OCI-LY1 (cell line): Measurements from ENCODE around the gene CRTAC1.

Experiments used
- H2AFZ ChIP-seq: fragments of 200-600 bp; sonication (generic), shearing (Covaris generic); 2 replicates; pipeline ENCODE4 v1.6.0; 2014; ENCODE audit warnings: antibody characterized with exemption, mild to moderate bottlenecking, low read length
- H3F3A ChIP-seq: fragments of 200-600 bp; sonication (generic), shearing (Covaris generic); 2 replicates; pipeline ENCODE4 v1.6.0; 2014; ENCODE audit warnings: mild to moderate bottlenecking, antibody characterized with exemption, low read length, moderate library complexity; ENCODE audit not compliant: insufficient read depth
- H3K27ac ChIP-seq: fragments of 200-600 bp; sonication (generic); 2 replicates; pipeline ENCODE4 v1.5.1; 2014; ENCODE audit warnings: low read length, mixed run types, mild to moderate bottlenecking, low read depth; ENCODE audit not compliant: poor library complexity, severe bottlenecking
- H3K27me3 ChIP-seq: fragments of 200-600 bp; sonication (generic); 2 replicates; pipeline ENCODE4 v1.6.0; 2014; ENCODE audit warnings: antibody characterized with exemption, mild to moderate bottlenecking, low read length, moderate library complexity; ENCODE audit not compliant: insufficient read depth
- H3K36me3 ChIP-seq: fragments of 200-600 bp; sonication (generic); 2 replicates; pipeline ENCODE4 v1.6.1; 2014; ENCODE audit warnings: mild to moderate bottlenecking, antibody characterized with exemption, low read length, moderate library complexity, mixed read lengths; ENCODE audit not compliant: insufficient read depth
- H3K4me1 ChIP-seq: fragments of 200-600 bp; sonication (generic); 2 replicates; pipeline ENCODE4 v1.5.1; 2014; ENCODE audit warnings: mild to moderate bottlenecking, low read length, moderate library complexity; ENCODE audit not compliant: insufficient read depth, severe bottlenecking
- H3K4me2 ChIP-seq: fragments of 200-600 bp; sonication (generic), shearing (Covaris generic); 2 replicates; pipeline ENCODE4 v1.6.1; 2014; ENCODE audit warnings: low read length
- H3K4me3 ChIP-seq: fragments of 200-600 bp; sonication (generic); 2 replicates; pipeline ENCODE4 v1.5.1; 2014; ENCODE audit warnings: low read length, low read depth, mild to moderate bottlenecking, mixed read lengths; ENCODE audit not compliant: poor library complexity, severe bottlenecking
- H3K79me2 ChIP-seq: fragments of 200-600 bp; shearing (Covaris generic); 2 replicates; pipeline ENCODE4 v1.6.1; 2016; ENCODE audit warnings: mixed run types, low read length, mixed read lengths; ENCODE audit not compliant: insufficient read depth
- H3K9ac ChIP-seq: fragments of 200-600 bp; sonication (generic), shearing (Covaris generic); 2 replicates; pipeline ENCODE4 v1.6.1; 2014; ENCODE audit warnings: mild to moderate bottlenecking, low read length, mixed read lengths
- H3K9me2 ChIP-seq: fragments of 200-600 bp; sonication (generic), shearing (Covaris generic); 2 replicates; pipeline ENCODE4 v1.6.1; 2014; ENCODE audit warnings: low read depth, mild to moderate bottlenecking, low read length, mixed read lengths
- H3K9me3 ChIP-seq: fragments of 200-600 bp; shearing (Covaris generic); 2 replicates; pipeline ENCODE4 v1.6.1; 2014; ENCODE audit warnings: low read length, mixed read lengths
- H4K20me1 ChIP-seq: fragments of 200-600 bp; sonication (generic), shearing (Covaris generic); 2 replicates; pipeline ENCODE4 v1.6.0; 2016; ENCODE audit warnings: mild to moderate bottlenecking, low read length; ENCODE audit not compliant: insufficient read depth
- CTCF ChIP-seq: fragments of 200-600 bp; sonication (generic), shearing (Covaris generic); IDR thresholded peaks from 2 replicates; pipeline ENCODE4 v1.5.1; 2017; ENCODE audit warnings: mild to moderate bottlenecking, antibody characterized with exemption, low read length, moderate library complexity, mixed read lengths
- EZH2 ChIP-seq: fragments of 200-600 bp; sonication (generic), shearing (Covaris generic); IDR thresholded peaks from 2 replicates; pipeline ENCODE4 v1.8.0; 2017; ENCODE audit warnings: borderline replicate concordance, mixed run types, mild to moderate bottlenecking, antibody characterized with exemption, low read length, moderate library complexity, mixed read lengths

CRTAC1 gene

GRCh38 chr10:97913614-97914013 lies 116.8 kb downstream of the CRTAC1 start:
- no peak overlapping the region for H3K9ac ChIP-seq
- no peaks in the 10 kb centered on the region for H3K79me2 ChIP-seq
- no peaks in the 10 kb centered on the region for H3K4me1 ChIP-seq
- H3K9me2 ChIP-seq, result no peaks in the 10 kb centered on the region
- H3K4me3 ChIP-seq, result no peak overlapping the region
- H3K27ac ChIP-seq, result no peak overlapping the region
- H3K4me2 ChIP-seq, result no peak overlapping the region
- H2AFZ ChIP-seq, result no peak overlapping the region
- no peak for TF ChIP-seq EZH2
- H4K20me1 ChIP-seq, result no peaks in the 10 kb centered on the region
- no peaks in the 10 kb centered on the region for H3F3A ChIP-seq
- H3K27me3 ChIP-seq, result no peaks in the 10 kb centered on the region
- no peaks in the 10 kb centered on the region for H3K9me3 ChIP-seq
- no peaks in the 10 kb centered on the region for H3K36me3 ChIP-seq

GRCh38 chr10:97913193-97913592 lies 117.2 kb downstream of the CRTAC1 start:
- no peaks in the 10 kb centered on the region for H3K36me3 ChIP-seq
- H3K79me2 ChIP-seq, result no peaks in the 10 kb centered on the region
- H2AFZ ChIP-seq, result no peak overlapping the region
- no peaks in the 10 kb centered on the region for H3K4me1 ChIP-seq
- TF ChIP-seq CTCF (no peak), EZH2 (no peak)
- no peak overlapping the region for H3K27ac ChIP-seq
- H3K27me3 ChIP-seq, result no peaks in the 10 kb centered on the region
- no peak overlapping the region for H3K4me2 ChIP-seq
- H3K9ac ChIP-seq, result no peak overlapping the region
- no peaks in the 10 kb centered on the region for H3K9me3 ChIP-seq
- no peak overlapping the region for H3K4me3 ChIP-seq
- H3F3A ChIP-seq, result no peaks in the 10 kb centered on the region
- no peaks in the 10 kb centered on the region for H4K20me1 ChIP-seq
- H3K9me2 ChIP-seq, result no peaks in the 10 kb centered on the region

GRCh38 chr10:97911217-97911616 lies 119.2 kb downstream of the CRTAC1 start:
- H4K20me1 ChIP-seq, result no peaks in the 10 kb centered on the region
- H3F3A ChIP-seq, result no peaks in the 10 kb centered on the region
- no peak for TF ChIP-seq EZH2
- TF ChIP-seq CTCF, result no peak
- no peak overlapping the region for H2AFZ ChIP-seq
- H3K9me2 ChIP-seq, result no peaks in the 10 kb centered on the region
- no peak overlapping the region for H3K4me2 ChIP-seq
- H3K36me3 ChIP-seq, result no peaks in the 10 kb centered on the region
- no peaks in the 10 kb centered on the region for H3K79me2 ChIP-seq
- no peak overlapping the region for H3K27ac ChIP-seq
- H3K4me3 ChIP-seq, result no peak overlapping the region
- no peaks in the 10 kb centered on the region for H3K4me1 ChIP-seq
- H3K9ac ChIP-seq, result no peak overlapping the region
- H3K27me3 ChIP-seq, result no peaks in the 10 kb centered on the region
- no peaks in the 10 kb centered on the region for H3K9me3 ChIP-seq

GRCh38 chr10:97910661-97911060 lies 119.8 kb downstream of the CRTAC1 start:
- Histone ChIP-seq H3K4me3 (no peak overlapping the region), H3K9ac (no peak overlapping the region), H3K27ac (no peak overlapping the region), H3K36me3 (no peaks in the 10 kb centered on the region), H3K9me2 (no peaks in the 10 kb centered on the region), H3F3A (no peaks in the 10 kb centered on the region), H2AFZ (no peak overlapping the region), H3K27me3 (no peaks in the 10 kb centered on the region), H3K9me3 (no peaks in the 10 kb centered on the region), H3K4me1 (no peaks in the 10 kb centered on the region), H4K20me1 (no peaks in the 10 kb centered on the region), H3K79me2 (no peaks in the 10 kb centered on the region), H3K4me2 (no peak overlapping the region)
- no peak for TF ChIP-seq CTCF
- TF ChIP-seq EZH2, result no peak
